ACHN (cell line): ENCODE results near the gene WHRN.

Experiments used
- DNase-seq: peaks from one replicate; pipeline ENCODE4 v3.0.0-alpha.2; 2015
- in situ Hi-C: cut with HindIII; loops from 2 replicates; pipeline ENCODE4 v1.10.0; 2017; ENCODE audit warnings: low sequenced_read_pairs, low pct_ligation_motif_present, low pct_unique_long_range_greater_than_20kb

WHRN gene

GRCh38 chr9:114505187-114506081 is at the start of gene WHRN:
Gene WHRN (minus strand): TSS chr9:114505473. CDS start chr9:114504801, 672 bp downstream.
- in situ Hi-C loops, result no loop called here
- DNase-seq, result peak; percentile 93

GRCh38 chr9:114553202-114553601 is 47.9 kb upstream of the WHRN start:
- no peak for DNase-seq
- in situ Hi-C loops, result no loop called here

- DNase-seq, result peak; percentile 8
- in situ Hi-C loops, result no loop called here
Observed at GRCh38 chr9:114552706-114553105, 47.4 kb upstream of the WHRN start.

- in situ Hi-C loops, result no loop called here
- DNase-seq, result peak; percentile 96
Observed at GRCh38 chr9:114551750-114552685, 46.7 kb upstream of the WHRN start.

DNA sequence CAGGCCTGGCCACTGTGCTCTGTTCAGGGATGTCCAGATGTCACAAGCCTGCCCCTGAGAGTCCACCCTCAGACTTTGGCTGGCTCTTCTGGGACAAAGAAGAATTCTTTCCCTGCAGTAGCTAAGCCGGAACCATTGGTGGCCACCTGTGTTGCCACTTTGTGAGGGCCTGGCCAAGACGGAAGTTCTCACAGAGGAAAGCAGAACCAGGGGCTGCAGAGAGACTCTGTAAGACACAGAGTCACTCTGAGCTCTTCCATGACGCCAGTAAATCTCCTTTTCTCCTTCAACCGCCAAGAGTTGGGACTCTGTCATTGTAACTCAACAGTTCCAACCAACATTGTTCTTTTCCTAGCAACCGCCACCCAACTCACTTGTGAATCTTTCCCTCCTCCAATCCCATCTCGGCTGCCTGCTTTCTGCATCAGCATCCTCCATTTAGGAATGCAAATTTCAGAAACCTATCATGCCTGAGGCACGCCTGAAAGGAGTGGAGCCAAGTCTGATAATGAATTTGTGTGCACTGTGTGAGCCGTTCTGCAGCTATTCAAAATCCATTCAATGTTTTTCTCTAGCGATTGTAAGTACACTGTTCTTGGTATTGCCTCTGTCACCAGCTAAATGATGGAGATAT is 44.5 kb upstream of the WHRN start:
- in situ Hi-C loops, result no loop called here
- no peak for DNase-seq

DNA sequence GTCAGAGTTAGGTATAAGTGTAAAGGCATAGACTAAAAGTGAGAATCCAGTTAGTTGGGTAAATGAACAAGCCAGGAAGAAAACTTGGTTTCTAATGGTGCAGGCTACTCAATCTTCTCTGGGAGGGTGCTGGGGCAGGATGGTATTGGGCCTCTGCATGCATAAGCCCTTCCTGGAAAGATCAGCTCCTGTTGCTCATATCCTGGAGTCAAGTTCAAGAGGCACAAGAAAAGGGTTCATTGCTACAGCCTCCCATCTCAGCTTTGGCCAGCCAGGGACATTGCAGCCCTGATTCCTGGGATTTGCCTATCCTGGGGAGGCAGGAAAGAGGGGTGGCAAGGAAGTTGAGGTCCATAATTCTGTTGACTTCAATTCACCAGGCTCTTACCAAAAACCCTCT is 41.6 kb upstream of the WHRN start:
- no peak for DNase-seq
- in situ Hi-C loops, result no loop called here

DNA sequence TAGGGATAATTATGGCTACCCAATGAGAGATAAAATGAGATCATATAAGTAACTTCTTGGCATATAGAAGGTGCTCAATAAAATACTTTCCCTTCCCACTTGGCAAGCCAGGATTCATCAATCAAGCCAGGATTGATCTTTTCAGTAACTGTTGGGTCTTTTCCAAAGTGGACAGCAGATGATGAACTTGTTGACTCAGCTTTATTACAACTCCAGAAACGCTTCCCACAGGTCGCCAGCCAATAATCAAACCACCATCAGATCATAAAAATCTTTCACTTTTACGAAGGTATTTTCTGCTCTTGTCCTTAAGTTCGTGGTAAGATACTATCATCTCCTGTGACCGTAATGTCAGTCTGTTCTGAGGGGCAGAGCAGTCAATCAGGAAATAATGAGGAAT is 39.8 kb upstream of the WHRN start:
- in situ Hi-C loops, result no loop called here
- DNase-seq, result no peak

GRCh38 chr9:114539701-114540380 is 34.6 kb upstream of the WHRN start:
- DNase-seq, result no peak
- in situ Hi-C loops, result no loop called here

DNA sequence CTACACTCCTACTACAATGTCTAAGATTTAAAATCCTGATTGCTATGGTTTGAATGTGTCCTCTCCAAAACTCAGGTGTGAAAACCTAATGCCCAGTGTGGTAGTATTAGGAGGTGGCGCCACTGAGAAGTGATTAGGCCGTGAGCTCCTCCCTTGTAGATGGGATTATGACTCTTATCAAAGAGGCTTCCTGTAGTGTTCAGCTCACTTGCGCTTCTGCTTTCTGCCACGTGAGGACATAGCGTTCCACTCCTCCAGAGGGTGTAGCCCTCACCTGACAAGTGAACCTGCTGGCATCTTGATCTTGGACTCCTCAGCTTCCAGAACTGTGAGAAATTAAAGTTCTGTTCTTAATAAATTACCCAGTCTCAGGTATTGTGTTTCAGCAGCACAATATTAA is 33.0 kb upstream of the WHRN start:
- in situ Hi-C loops, result no loop called here
- DNase-seq, result no peak

DNA sequence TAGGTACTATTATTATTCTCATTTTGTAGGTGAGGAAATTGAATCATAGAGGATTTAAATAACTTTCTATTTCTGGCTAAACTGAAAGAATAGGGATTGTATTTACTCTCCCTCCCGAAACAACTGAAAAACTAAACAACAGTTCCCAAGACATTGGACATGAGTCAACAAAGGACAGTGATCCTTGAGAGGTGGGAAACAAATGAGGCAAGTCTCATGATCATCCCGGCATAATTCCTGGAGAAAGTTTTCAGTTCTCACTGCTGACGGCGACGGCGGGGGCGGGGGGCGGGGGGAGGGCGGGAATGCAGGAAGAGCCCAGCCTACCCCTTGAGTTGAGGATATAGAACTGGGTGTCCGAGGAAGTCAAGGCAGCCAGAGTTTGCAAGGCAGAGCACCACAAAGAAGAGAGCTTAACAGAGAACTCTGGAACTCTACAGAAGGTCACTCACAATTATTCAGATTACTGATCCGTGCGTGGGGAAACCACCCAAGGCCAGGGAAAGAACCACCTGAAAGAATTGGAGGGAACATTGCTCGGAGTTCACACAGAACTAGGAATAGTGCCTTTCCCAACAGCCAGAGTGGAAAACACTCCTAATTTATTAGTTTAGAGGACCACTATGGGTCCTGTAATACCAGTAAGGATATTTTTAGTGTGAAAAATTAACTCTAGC is 27.4 kb upstream of the WHRN start:
- in situ Hi-C loops, result no loop called here
- DNase-seq, result peak; percentile 32

DNA sequence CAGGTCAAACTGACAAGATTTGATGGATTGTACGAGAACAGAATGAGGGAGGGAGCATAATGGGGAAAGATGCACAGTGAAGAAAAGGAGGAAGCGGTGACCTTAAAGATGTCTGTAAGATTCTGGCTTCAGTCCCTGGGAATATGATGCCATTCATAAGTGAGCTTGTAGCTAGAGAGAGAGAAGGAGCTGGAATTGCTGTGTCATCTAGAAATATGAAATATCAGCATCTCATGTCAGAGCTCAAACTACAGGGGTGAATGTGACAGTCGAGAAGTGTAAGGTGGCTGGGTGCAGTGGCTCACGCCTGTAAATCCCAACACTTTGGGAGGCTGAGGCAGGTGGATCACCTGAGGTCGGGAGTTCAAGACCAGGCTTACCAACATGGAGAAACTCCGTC is 24.0 kb upstream of the WHRN start:
- DNase-seq, result no peak
- in situ Hi-C loops, result no loop called here

- DNase-seq, result no peak
- in situ Hi-C loops, result no loop called here
Observed at GRCh38 chr9:114526807-114527206, 21.5 kb upstream of the WHRN start.

- in situ Hi-C loops, result no loop called here
- peak; percentile 52 for DNase-seq
Observed at GRCh38 chr9:114525513-114525912, 20.2 kb upstream of the WHRN start.

DNA sequence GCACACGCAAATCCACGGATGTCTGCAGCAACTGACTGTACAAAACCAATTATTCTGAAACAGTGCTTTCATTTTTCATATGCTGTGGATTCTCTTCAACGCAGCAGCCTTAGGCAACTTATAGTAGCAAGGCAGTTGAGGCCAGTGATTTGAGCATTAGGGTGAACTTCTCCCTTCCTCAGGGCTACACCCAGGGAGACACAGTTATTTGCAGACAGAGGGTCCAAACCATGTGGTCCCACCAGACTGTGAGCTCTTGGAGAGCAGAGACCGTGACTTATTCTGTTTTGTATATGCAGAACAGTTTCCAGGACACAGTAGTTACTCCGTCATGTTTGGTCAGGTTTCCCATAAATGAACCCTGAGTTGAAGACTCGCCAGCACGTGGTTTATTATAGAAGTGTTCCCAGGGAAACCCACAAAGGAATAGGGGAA is 19.0 kb upstream of the WHRN start:
- DNase-seq, result no peak
- in situ Hi-C loops, result no loop called here

- no peak for DNase-seq
- in situ Hi-C loops, result no loop called here
Observed at GRCh38 chr9:114522847-114523246, 17.6 kb upstream of the WHRN start.

- DNase-seq, result no peak
- in situ Hi-C loops, result no loop called here
Observed at GRCh38 chr9:114522286-114522685, 17.0 kb upstream of the WHRN start.

DNA sequence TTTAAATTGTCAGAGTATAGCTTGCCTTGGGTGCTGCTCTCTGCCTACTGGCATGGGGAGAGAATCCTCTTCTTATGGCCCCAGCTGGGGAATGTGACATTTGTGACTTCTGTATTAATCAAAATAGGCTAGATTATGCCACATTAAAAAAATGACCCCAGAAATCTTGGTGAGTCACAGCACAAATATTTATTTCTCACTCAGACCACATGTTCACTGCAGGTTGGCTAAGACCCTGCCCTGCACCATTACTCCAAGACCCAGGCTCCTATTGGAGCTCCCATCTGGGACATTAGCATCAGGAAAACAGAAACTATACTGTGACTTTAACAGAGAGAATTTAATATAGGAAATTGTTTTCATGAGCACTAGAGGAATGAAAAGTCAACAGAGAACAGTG is 16.6 kb upstream of the WHRN start:
- peak; percentile 26 for DNase-seq
- in situ Hi-C loops, result no loop called here

GRCh38 chr9:114518599-114519022 is 13.3 kb upstream of the WHRN start:
- no peak for DNase-seq
- in situ Hi-C loops, result no loop called here
